AG09309 (cell line): ENCODE data around the gene CCDC91.
A peak's percentile ranks its signal among the peaks of the same experiment; 100 is the strongest.

Experiments
- DNase-seq: peaks from one replicate; pipeline ENCODE4 v3.0.0-alpha.2; 2010; ENCODE audit warnings: low read depth
- H3K4me3 ChIP-seq: 2 replicates; pipeline ENCODE4 v1.5.1; 2011; ENCODE audit warnings: mild to moderate bottlenecking, low read depth, low read length, moderate library complexity; ENCODE audit not compliant: control insufficient read depth
- CTCF ChIP-seq: IDR thresholded peaks from 2 replicates; pipeline ENCODE4 v1.5.1; 2011; ENCODE audit warnings: mild to moderate bottlenecking, low read depth, low read length, inconsistent platforms; ENCODE audit not compliant: insufficient read depth, control insufficient read depth; ENCODE audit errors: missing control alignments

The CCDC91 gene

GRCh38 chr12:28578361-28578760 lies 388.1 kb downstream of the CCDC91 start:
- no peak overlapping the region for H3K4me3 ChIP-seq
- DNase-seq: no peak
- TF ChIP-seq CTCF: no peak

DNA sequence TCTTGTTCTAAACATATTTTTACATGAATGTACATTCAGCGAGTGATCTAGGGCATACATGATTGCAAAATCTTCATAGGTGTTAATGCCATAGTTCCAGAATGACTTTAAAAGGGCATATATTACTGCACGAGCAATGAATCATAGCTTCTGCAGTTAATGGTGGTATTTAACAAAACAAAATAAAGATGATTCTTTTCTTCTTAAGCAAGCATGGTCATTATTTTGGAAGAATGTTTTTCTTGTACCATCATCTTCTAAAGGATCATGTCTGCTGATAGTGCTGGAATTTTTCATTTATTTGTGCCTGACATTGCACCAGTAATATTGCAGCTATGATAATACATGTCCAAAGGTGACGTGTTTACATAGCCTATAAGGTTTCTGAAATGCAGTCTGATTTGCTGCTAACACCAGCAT lies 388.6 kb downstream of the CCDC91 start:
- no peak overlapping the region for H3K4me3 ChIP-seq
- TF ChIP-seq CTCF: no peak
- no peak for DNase-seq

DNA sequence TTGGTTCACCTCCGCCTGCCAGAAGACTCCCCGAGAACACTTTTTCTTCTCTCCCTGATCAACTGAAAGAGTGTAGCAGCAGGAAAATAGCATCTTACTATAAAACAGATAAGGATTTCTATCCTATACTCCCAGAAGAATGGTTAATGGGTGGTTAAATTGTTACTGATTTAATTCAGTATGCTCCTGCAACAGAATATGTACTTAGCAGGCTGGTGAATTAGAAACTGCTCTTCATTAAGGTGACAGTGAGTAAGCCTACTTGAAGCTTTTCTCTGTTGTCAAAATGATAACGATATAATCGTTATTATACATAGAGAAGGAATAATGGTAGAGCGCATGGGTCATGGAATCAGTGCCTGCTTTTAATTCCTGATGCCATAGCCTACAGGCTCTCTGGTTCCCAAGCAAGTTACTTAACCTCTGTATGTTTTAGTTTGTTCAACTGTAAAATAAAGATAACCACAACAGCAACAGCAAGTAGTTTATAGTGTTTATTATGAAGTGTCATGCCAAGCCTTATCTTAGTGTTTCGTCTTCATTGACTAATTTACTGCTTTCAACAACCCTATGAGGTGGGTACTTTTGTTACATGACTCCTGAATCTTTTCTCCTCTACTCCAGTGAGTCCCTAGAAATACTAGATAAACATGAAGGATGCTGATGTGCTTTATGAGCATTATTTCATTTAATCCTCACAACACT lies 392.6 kb downstream of the CCDC91 start:
- H3K4me3 ChIP-seq: no peak overlapping the region
- TF ChIP-seq CTCF: no peak
- DNase-seq: no peak

GRCh38 chr12:28583701-28584261 lies 393.5 kb downstream of the CCDC91 start:
- peak; percentile 95 for DNase-seq
- TF ChIP-seq CTCF: peak; percentile 64

DNA sequence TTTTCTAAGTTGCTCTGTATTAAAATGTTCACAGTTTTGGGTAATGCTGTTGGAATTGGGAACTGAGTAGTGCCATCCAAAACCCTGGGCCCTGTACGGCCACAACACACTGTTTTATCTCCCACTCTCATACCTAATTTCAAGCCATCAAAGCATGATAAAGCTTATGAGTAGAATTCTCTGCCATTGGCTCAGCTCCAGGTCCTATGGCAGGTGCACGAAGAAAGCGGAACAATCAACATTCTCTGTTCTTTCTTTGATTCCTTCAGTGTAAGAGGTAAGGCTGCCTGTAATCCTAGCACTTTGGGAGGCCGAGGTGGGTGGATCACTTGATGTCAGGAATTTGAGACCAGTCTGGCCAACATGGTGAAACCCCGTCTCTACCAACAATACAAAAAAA lies 394.9 kb downstream of the CCDC91 start:
- DNase-seq: no peak
- TF ChIP-seq CTCF: no peak
- H3K4me3 ChIP-seq: no peak overlapping the region

More at GRCh38 chr12:28583701-28584261, 393.5 kb downstream of the CCDC91 start:
- H3K4me3 ChIP-seq: no peak overlapping the region

- TF ChIP-seq CTCF: no peak
- H3K4me3 ChIP-seq: no peak overlapping the region
- no peak for DNase-seq
Observed at GRCh38 chr12:28586481-28586880, 396.2 kb downstream of the CCDC91 start.
